Activated CD4-positive, alpha-beta T cell treated with anti-CD3 and anti-CD28 coated beads, Interleukin-2, amount 10 ng/mL, durations not matched to agents 7 days and 5 days (primary cell): ENCODE results near the gene FTSJ1. TPM values are rescaled to one million over a fixed set of nuclear protein-coding genes. Genes with fewer than 3 reads are reported as not detected.
"Not testable (repeated sequence)": the region's sequence is repeated elsewhere in the genome, so short reads cannot be mapped to it uniquely, and the experiment has no call there.

Experiments
- CTCF ChIA-PET: fragments of 350-600 bp; sonication (Branson Sonifier 250); formaldehyde crosslinking; loops from one replicate; lab custom pipeline; 2021; ENCODE audit warnings: antibody characterized with exemption; lab: Charles Lee
- POLR2A ChIA-PET: fragments of 350-600 bp; sonication (Branson Sonifier 250); formaldehyde crosslinking; loops from one replicate; lab custom pipeline; 2021; ENCODE audit warnings: antibody characterized with exemption; lab: Charles Lee
- DNase-seq: peaks from one replicate; pipeline ENCODE4 v3.0.0-alpha.2; 2020
- H3K27ac Mint-ChIP-seq: one replicate; pipeline ENCODE4 v1.8.0; 2021; ENCODE audit warnings: mild to moderate bottlenecking, moderate library complexity, mixed read lengths
- H3K27me3 Mint-ChIP-seq: one replicate; pipeline ENCODE4 v1.8.0; 2021; ENCODE audit warnings: mixed read lengths
- H3K36me3 Mint-ChIP-seq: one replicate; pipeline ENCODE4 v1.8.0; 2021; ENCODE audit warnings: low read depth, mixed read lengths
- H3K4me1 Mint-ChIP-seq: one replicate; pipeline ENCODE4 v1.8.0; 2021; ENCODE audit warnings: mixed read lengths
- H3K4me3 Mint-ChIP-seq: one replicate; pipeline ENCODE4 v1.8.0; 2021; ENCODE audit warnings: mild to moderate bottlenecking, moderate library complexity, mixed read lengths
- H3K9me3 Mint-ChIP-seq: one replicate; pipeline ENCODE4 v1.8.0; 2021; ENCODE audit warnings: mixed read lengths
- total RNA-seq, 2 experiments: library from RNA; stranded (reverse); gene quantifications; one replicate each; pipeline ENCODE4 v1.2.3, GENCODE V29; 2021

FTSJ1 gene
- total RNA-seq, 2 experiments from 2014 or later, result 59.5 to 60.2 TPM

DNA sequence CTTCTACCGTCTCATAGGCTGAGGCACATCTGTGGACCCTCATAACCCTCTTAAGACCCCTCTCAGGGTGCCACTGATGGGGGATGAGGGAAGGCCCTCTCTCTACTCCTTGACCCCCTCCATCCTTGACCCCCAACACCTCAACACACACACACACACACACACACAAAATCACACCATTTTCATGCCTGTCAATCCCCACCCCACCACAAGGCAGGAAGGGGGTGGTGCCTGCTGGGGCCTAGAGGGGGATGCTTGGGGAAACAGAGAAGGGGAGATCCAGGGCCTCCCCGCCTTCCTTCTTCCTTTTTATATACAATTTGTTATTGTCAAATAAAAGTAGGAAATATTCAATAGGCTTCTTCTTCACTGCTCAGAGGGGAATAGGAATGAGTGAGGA is 44.5 kb downstream of the FTSJ1 start:
- Mint-ChIP-seq H3K9me3 (no peaks in the 10 kb centered on the region), H3K27me3 (no peaks in the 10 kb centered on the region), H3K27ac (peak overlapping the region; percentile 99), H3K4me1 (peaks cover 41% of the 10 kb centered on the region), H3K36me3 (peaks cover 16% of the 10 kb centered on the region), H3K4me3 (peak overlapping the region; percentile 88)
- peak; percentile 18 for DNase-seq
- ChIA-PET CTCF (no interaction called here), POLR2A (no interaction called here)

DNA sequence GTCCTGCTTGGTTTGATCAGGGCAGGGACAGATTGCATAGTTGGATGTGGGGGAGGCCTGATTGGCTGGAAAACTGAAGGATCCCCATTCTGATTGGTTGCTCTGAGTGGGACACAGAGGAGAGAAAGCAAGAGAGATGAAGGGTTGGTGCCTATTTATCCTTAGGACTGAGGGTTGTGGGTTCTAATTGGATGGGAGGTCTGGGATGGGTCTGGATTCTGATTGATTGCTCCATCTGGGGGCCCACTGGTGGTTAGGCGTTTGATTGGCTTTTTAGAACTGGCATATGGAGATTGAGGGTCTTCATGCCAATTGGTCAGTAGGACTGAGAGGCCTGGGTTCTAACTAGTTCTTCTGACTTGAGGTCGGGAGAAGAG is 45.0 kb downstream of the FTSJ1 start:
- POLR2A ChIA-PET, result interaction anchor here (0.6 kb wide), 1 partner anchor 51 kb away, joined by 3 read pairs; no protein-coding TSS in a partner anchor
- CTCF ChIA-PET, result no interaction called here
- Mint-ChIP-seq H3K27ac (peak overlapping the region; percentile 99), H3K9me3 (no peaks in the 10 kb centered on the region), H3K4me3 (peak overlapping the region; percentile 88), H3K36me3 (peaks cover 16% of the 10 kb centered on the region), H3K27me3 (no peaks in the 10 kb centered on the region), H3K4me1 (peaks cover 41% of the 10 kb centered on the region)
- no peak for DNase-seq

DNA sequence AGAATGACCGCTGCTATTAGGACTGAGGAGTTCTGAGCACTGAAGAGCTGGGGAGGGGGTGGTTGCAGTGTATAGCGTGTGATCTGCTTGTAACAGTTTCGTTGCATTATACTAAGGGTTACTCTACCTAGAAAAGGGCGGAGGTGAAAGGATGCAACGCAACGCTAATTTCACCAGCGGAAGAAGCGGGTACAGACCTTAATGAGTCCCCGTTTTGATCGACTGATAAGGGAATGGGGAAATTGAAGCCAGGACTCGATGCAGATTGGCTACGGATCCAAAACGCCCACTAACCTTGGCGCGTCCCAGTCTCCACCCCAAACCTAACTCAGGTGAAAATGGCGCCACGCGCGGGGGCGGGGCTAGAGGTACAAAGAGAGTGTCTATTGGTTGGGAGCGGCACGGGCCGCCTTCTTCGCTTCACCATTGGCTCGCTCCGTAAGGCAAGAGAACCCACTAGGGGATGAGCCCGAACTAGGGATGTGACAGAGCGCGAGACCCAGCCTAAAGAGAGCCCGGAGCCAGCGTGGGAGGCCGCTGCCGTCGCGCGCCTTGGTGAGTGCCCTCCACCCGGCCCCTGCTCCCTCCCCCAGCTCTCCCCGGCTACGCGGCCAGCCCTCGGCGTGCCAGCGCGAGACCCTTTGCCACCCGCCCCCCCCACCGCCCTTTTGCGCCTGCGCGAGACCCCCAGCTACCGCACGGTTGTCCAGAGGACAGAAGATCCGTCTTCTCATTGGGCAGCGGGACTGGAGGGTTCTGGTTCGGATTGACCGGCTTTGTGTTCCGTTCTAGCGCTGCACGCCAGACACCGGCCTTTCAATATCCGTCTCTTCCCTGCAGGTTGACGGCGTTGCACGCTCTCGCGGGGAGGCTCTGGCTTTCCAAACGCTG is 45.6 kb downstream of the FTSJ1 start, which contains the start of gene EBP:
TSS of gene EBP (plus strand) at position 456 of the 891 bp plus-strand sequence. CDS start 1,964 bp downstream, outside the sequence.
- peak; percentile 96 for DNase-seq
- peaks cover 41% of the 10 kb centered on the region for H3K4me1 Mint-ChIP-seq
- no peaks in the 10 kb centered on the region for H3K9me3 Mint-ChIP-seq
- peaks cover 20% of the 10 kb centered on the region for H3K36me3 Mint-ChIP-seq
- ChIA-PET POLR2A (interaction anchor here (0.5 to 0.6 kb wide), 2 partner anchors 18 to 51 kb away, joined by 3 to 4 read pairs; partner anchors contain the start of gene TBC1D25), CTCF (interaction anchor here (0.6 kb wide), 1 partner anchor 50 kb away, joined by 3 read pairs; no protein-coding TSS in a partner anchor)
- H3K27ac Mint-ChIP-seq, result peak within 1 kb of the TSS; percentile 99
- peak within 1 kb of the TSS; percentile 88 for H3K4me3 Mint-ChIP-seq
- H3K27me3 Mint-ChIP-seq, result no peaks in the 10 kb centered on the region

DNA sequence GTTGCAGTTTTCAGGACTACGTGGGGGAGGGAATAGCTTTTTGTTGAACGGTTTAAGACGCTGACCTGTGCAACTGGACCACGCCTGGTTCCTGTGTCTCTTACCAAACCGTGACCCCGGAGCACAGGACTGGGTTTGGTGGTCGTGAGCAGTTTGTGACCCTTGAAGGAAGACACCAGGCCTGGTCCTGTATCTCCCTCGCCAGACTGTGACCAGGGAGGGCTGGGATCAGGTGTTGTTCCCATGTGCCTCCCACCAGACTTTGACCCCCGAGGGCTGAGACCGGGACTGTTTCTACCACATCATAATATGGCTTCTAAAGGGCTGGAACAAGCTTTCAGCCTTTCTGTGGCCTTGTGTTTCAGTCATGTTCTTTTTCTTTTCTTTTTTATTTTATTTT is 46.3 kb downstream of the FTSJ1 start:
- Mint-ChIP-seq H3K27me3 (no peaks in the 10 kb centered on the region), H3K4me1 (peaks cover 36% of the 10 kb centered on the region), H3K4me3 (peak overlapping the region; percentile 88), H3K27ac (peak overlapping the region; percentile 99), H3K9me3 (no peaks in the 10 kb centered on the region), H3K36me3 (peaks cover 23% of the 10 kb centered on the region)
- DNase-seq, result no peak
- ChIA-PET CTCF (interaction anchor here (0.6 kb wide), 1 partner anchor 13 kb away, joined by 3 read pairs; no protein-coding TSS in a partner anchor), POLR2A (interaction anchor here (0.7 kb wide), 1 partner anchor 54 kb away, joined by 3 read pairs; no protein-coding TSS in a partner anchor)

DNA sequence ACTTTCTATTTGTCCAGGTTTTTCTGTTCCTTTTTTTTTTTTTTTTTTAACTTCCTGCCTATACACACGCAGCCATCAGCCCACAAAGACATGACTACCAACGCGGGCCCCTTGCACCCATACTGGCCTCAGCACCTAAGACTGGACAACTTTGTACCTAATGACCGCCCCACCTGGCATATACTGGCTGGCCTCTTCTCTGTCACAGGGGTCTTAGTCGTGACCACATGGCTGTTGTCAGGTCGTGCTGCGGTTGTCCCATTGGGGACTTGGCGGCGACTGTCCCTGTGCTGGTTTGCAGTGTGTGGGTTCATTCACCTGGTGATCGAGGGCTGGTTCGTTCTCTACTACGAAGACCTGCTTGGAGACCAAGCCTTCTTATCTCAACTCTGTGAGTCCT is 47.7 kb downstream of the FTSJ1 start:
- H3K36me3 Mint-ChIP-seq, result peaks cover 36% of the 10 kb centered on the region
- ChIA-PET CTCF (no interaction called here), POLR2A (no interaction called here)
- no peak for DNase-seq
- H3K4me1 Mint-ChIP-seq, result peaks cover 38% of the 10 kb centered on the region
- H3K9me3 Mint-ChIP-seq, result no peaks in the 10 kb centered on the region
- H3K4me3 Mint-ChIP-seq, result peak overlapping the region; percentile 88
- H3K27me3 Mint-ChIP-seq, result no peaks in the 10 kb centered on the region
- peak overlapping the region; percentile 75 for H3K27ac Mint-ChIP-seq

DNA sequence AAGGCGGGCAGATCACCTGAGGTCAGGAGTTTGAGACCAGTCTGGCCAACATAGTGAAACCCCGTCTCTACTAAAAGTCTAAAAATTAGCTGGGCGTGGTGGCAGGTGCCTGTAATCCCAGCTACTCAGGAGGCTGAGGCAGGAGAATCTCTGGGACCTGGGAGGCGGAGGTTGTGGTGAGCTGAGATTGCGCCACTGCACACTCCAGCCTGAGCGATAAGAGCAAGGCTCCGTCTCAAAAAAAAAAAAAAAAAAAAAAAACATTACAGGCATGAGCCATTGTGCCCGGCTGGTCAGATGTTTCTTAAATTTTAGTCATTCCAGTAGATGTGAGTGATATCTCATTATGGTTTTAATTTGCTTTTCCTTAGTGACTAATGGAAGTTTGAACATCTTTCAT is 49.9 kb downstream of the FTSJ1 start:
- POLR2A ChIA-PET, CTCF ChIA-PET, DNase-seq, H3K27ac Mint-ChIP-seq, H3K27me3 Mint-ChIP-seq, H3K9me3 Mint-ChIP-seq, H3K4me3 Mint-ChIP-seq: not testable (repeated sequence)
- H3K4me1 Mint-ChIP-seq, result peaks cover 23% of the 10 kb centered on the region
- peaks cover 41% of the 10 kb centered on the region for H3K36me3 Mint-ChIP-seq

DNA sequence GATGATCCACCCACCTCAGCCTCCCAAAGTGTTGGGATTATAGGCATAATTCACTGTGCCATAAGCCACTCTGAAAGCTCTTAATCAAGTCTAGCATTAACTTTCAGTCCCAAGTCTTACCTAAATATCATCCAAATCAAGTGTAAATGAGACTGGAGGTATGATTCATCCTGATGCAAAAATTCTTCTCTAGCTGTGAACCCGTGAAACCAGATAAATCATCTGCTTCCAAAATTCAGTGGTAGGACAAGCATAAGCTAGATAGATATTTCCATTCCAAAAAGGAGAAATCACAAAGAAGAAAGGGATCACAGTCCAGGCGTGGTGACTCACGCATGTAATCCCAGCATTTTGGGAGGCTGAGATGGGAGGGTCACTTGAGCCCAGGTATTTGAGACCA is 54.7 kb downstream of the FTSJ1 start:
- ChIA-PET POLR2A (no interaction called here), CTCF (interaction anchor here (1.4 to 1.6 kb wide), 2 partner anchors 10 to 20 kb away, joined by 4 to 7 read pairs; no protein-coding TSS in a partner anchor)
- H3K4me3 Mint-ChIP-seq, result no peak overlapping the region
- H3K4me1 Mint-ChIP-seq, result peaks cover 27% of the 10 kb centered on the region
- H3K9me3 Mint-ChIP-seq, result no peaks in the 10 kb centered on the region
- peaks cover 40% of the 10 kb centered on the region for H3K36me3 Mint-ChIP-seq
- peak overlapping the region; percentile 93 for H3K27ac Mint-ChIP-seq
- no peaks in the 10 kb centered on the region for H3K27me3 Mint-ChIP-seq
- DNase-seq, result no peak

DNA sequence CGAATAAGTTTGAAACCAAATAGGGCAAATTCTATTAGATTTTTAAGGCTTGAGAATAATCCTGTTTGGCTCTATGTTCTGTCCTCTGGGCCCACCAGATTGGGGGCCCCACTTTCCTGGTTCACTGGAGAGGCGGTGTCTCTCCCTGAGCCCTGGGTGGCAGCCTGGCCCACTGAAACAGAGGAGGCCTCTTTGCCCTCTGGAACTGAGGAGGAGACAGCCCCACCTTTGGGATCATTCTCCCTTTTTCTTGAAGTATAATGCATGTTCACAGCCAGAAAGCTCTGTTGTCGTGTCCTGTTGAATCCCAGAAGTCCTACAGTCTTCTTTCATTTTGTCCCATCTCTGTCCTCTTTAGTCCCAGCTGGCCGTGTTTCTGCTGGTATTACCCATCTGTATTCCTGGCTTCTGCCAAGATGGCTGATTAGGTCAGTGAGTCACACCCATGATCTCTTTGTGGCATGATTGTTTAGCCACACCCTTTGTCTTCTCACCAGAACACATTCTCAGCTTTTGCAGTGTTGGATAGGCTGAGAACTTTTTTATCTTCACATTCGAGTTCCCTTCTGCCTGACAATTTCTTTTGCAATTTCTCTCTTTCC is 55.5 kb downstream of the FTSJ1 start:
- Mint-ChIP-seq H3K27me3 (no peaks in the 10 kb centered on the region), H3K36me3 (peaks cover 37% of the 10 kb centered on the region), H3K9me3 (no peaks in the 10 kb centered on the region), H3K4me3 (no peak overlapping the region), H3K4me1 (peaks cover 24% of the 10 kb centered on the region), H3K27ac (peak overlapping the region; percentile 93)
- POLR2A ChIA-PET, result no interaction called here
- DNase-seq, result no peak
- CTCF ChIA-PET, result interaction anchor here (1.4 to 1.6 kb wide), 2 partner anchors 9 to 19 kb away, joined by 4 to 7 read pairs; no protein-coding TSS in a partner anchor

DNA sequence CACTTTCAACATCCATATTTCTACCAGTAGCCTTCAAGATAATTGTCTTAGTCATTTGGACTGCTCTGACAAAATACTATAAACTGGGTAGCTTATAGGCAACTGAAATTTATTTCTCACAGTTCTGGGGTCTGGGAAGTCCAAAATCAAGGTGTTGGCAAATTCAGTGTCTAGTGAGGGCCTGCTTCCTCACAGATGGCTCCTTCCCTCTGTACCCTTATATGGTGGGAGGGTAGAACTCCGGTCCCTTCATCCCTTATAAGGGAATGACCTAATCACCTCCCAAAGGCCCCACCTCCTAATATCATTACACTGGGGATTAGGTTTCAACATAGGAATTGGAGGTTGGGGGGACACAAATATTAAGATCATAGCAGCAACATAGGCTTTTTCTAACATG is 56.2 kb downstream of the FTSJ1 start:
- CTCF ChIA-PET, result no interaction called here

DNA sequence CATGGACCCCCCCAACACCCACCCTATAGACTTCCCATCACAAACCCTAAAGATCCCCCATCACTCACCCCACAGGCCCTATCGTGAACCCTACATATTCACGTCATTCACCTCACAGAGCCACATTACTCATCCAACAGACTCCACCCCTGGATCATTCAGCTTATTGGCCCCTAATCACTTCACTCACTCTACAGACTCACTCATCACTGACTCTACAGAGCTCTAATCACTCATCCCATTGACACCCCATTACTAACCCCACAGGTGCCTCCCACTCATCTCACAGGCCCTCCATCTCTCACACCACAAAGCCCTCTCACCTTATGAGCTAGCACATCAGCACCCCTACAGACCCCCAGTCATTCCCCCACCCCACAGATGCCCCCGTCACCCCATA is 57.2 kb downstream of the FTSJ1 start:
- Mint-ChIP-seq H3K27ac (no peak overlapping the region), H3K36me3 (peaks cover 26% of the 10 kb centered on the region), H3K4me1 (peaks cover 21% of the 10 kb centered on the region), H3K9me3 (no peaks in the 10 kb centered on the region), H3K27me3 (no peaks in the 10 kb centered on the region), H3K4me3 (no peak overlapping the region)
- no peak for DNase-seq
- ChIA-PET CTCF (no interaction called here), POLR2A (no interaction called here)

More for the DNA sequence above, 56.2 kb downstream of the FTSJ1 start:
- Mint-ChIP-seq H3K27ac (peak overlapping the region; percentile 93), H3K36me3 (peaks cover 33% of the 10 kb centered on the region), H3K9me3 (no peaks in the 10 kb centered on the region), H3K4me3 (no peak overlapping the region), H3K27me3 (no peaks in the 10 kb centered on the region), H3K4me1 (peaks cover 20% of the 10 kb centered on the region)
- no peak for DNase-seq
- POLR2A ChIA-PET, result no interaction called here
